DMS153 treated with DMSO at 0.1 percent for 48 hours (cell line): ENCODE results near the gene LRRTM4.
"Not testable (repeated sequence)": the region's sequence is repeated elsewhere in the genome, so short reads cannot be mapped to it uniquely, and the experiment has no call there.

ENCODE experiments used
- DNase-seq: peaks from one replicate; lab custom pipeline; 2025; ENCODE audit not compliant: unreplicated experiment; lab: John Stamatoyannopoulos, UW

LRRTM4 gene

GRCh38 chr2:76895469-76895868 is 626.7 kb downstream of the LRRTM4 start:
- no peak for DNase-seq

GRCh38 chr2:76870581-76870980 is 651.6 kb downstream of the LRRTM4 start:
- DNase-seq, result no peak

GRCh38 chr2:76870011-76870410 is 652.2 kb downstream of the LRRTM4 start:
- no peak for DNase-seq

GRCh38 chr2:76867854-76868253 is 654.3 kb downstream of the LRRTM4 start:
- DNase-seq, result no peak

- no peak for DNase-seq
These were observed 655.7 kb downstream of the LRRTM4 start for GRCh38 chr2:76866464-76866863.

- DNase-seq, result no peak
These were observed 659.3 kb downstream of the LRRTM4 start for GRCh38 chr2:76862901-76863300.

GRCh38 chr2:76861708-76862107 is 660.5 kb downstream of the LRRTM4 start:
- no peak for DNase-seq

- no peak for DNase-seq
These were observed 671.2 kb downstream of the LRRTM4 start for GRCh38 chr2:76851000-76851399.

GRCh38 chr2:76849086-76849485 is 673.1 kb downstream of the LRRTM4 start:
- no peak for DNase-seq

GRCh38 chr2:76839826-76840225 is 682.4 kb downstream of the LRRTM4 start:
- DNase-seq, result no peak

- DNase-seq, result no peak
These were observed 692.6 kb downstream of the LRRTM4 start for GRCh38 chr2:76829374-76830234.

GRCh38 chr2:76826691-76827090 is 695.5 kb downstream of the LRRTM4 start:
- DNase-seq, result no peak

- DNase-seq, result no peak
These were observed 696.8 kb downstream of the LRRTM4 start for GRCh38 chr2:76825140-76825970.

GRCh38 chr2:76821731-76822130 is 700.4 kb downstream of the LRRTM4 start:
- no peak for DNase-seq

- no peak for DNase-seq
These were observed 709.1 kb downstream of the LRRTM4 start for GRCh38 chr2:76813084-76813483.

GRCh38 chr2:76812156-76812555 is 710.0 kb downstream of the LRRTM4 start:
- no peak for DNase-seq

GRCh38 chr2:76809136-76809535 is 713.0 kb downstream of the LRRTM4 start:
- no peak for DNase-seq

GRCh38 chr2:76808732-76809131 is 713.4 kb downstream of the LRRTM4 start:
- no peak for DNase-seq

- no peak for DNase-seq
These were observed 728.4 kb downstream of the LRRTM4 start for GRCh38 chr2:76793647-76794334.

GRCh38 chr2:76781313-76781712 is 740.9 kb downstream of the LRRTM4 start:
- not testable (repeated sequence) for DNase-seq

- no peak for DNase-seq
These were observed 758.9 kb downstream of the LRRTM4 start for GRCh38 chr2:76763276-76763675.

GRCh38 chr2:76760367-76760704 is 761.8 kb downstream of the LRRTM4 start:
- no peak for DNase-seq
